ENCODE results near the gene RLF.

RLF gene

GRCh38 chr1:40276122-40276521 lies 114.9 kb downstream of the RLF start:
- no peak for DNase-seq

DNA sequence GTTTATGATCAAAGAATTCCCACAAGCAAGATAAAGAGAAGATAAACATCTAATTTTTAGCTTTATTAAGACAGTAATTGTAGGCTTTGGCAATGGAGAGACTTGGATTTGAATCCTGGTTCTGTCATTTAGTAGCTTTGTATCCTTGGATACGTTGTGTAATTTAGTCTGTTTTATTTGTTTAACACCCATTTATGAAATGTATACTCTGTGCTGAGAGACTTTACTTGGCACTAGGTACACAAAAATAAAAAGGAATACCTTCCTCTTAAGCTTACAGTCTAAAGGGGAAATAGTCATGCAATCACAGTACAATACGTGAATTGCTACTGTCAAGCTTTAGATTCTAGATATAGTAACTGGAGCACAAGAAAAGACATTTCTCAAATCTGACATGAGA lies 120.7 kb downstream of the RLF start:
- no peak for DNase-seq

Measured in activated naive CD4-positive, alpha-beta T cell treated with Interleukin-2 at 50 U/mL for 16 hours (primary cell).